OCI-LY7 (cell line): Measurements from ENCODE around the gene TTC34. TPM values are rescaled to one million over a fixed set of nuclear protein-coding genes. Genes with fewer than 3 reads are reported as not detected.
"Not testable (repeated sequence)": the region's sequence is repeated elsewhere in the genome, so short reads cannot be mapped to it uniquely, and the experiment has no call there.

Experiments used
- BruUV-seq: library from RNA; stranded (reverse); fragments of 400-500 nt; replicated peaks from 2 replicates; lab custom pipeline; 2021; lab: Mats Ljungman, UMichigan
- CTCF ChIA-PET: fragments of 300-600 bp; sonication (Branson Sonifier 250); formaldehyde crosslinking; loops from one replicate; lab custom pipeline; 2022; ENCODE audit warnings: antibody characterized with exemption; ENCODE audit not compliant: unreplicated experiment; lab: Charles Lee
- POLR2A ChIA-PET: fragments of 300-600 bp; sonication (Branson Sonifier 250); formaldehyde crosslinking; loops from one replicate; lab custom pipeline; 2022; ENCODE audit warnings: antibody characterized with exemption; lab: Charles Lee
- DNase-seq: peaks from one replicate; pipeline ENCODE4 v3.0.0-alpha.2; 2015; ENCODE audit warnings: low spot score
- H2AFZ ChIP-seq: fragments of 200-600 bp; sonication (generic), shearing (Covaris generic); 2 replicates; pipeline ENCODE4 v1.6.1; 2014; ENCODE audit warnings: mild to moderate bottlenecking, antibody characterized with exemption, low read length, moderate library complexity
- H3K27ac ChIP-seq: fragments of 200-600 bp; sonication (generic); 2 replicates; pipeline ENCODE4 v1.5.1; 2014; ENCODE audit warnings: mixed run types, low read depth, mild to moderate bottlenecking, moderate library complexity, low read length, inconsistent platforms; ENCODE audit not compliant: poor library complexity, severe bottlenecking
- H3K36me3 ChIP-seq: fragments of 200-600 bp; sonication (generic); 2 replicates; pipeline ENCODE4 v1.6.1; 2014; ENCODE audit warnings: mild to moderate bottlenecking, antibody characterized with exemption, low read length, moderate library complexity, mixed read lengths; ENCODE audit not compliant: insufficient read depth
- H3K4me1 ChIP-seq: fragments of 200-600 bp; sonication (generic); 2 replicates; pipeline ENCODE4 v1.5.1; 2014; ENCODE audit warnings: mild to moderate bottlenecking, low read length; ENCODE audit not compliant: insufficient read depth, poor library complexity, severe bottlenecking
- H3K4me2 ChIP-seq: fragments of 200-600 bp; sonication (generic); 2 replicates; pipeline ENCODE4 v1.6.1; 2014; ENCODE audit warnings: mild to moderate bottlenecking, low read length
- H3K4me3 ChIP-seq: fragments of 200-600 bp; sonication (generic); 2 replicates; pipeline ENCODE4 v1.5.1; 2014; ENCODE audit warnings: mild to moderate bottlenecking, low read depth, low read length; ENCODE audit not compliant: poor library complexity, severe bottlenecking
- H3K79me2 ChIP-seq: fragments of 200-600 bp; sonication (generic); 2 replicates; pipeline ENCODE4 v1.6.1; 2016; ENCODE audit warnings: low read depth, mild to moderate bottlenecking, low read length, moderate library complexity, mixed read lengths; ENCODE audit not compliant: insufficient read depth
- H3K9me2 ChIP-seq: fragments of 200-600 bp; sonication (generic); 2 replicates; pipeline ENCODE4 v1.6.1; 2016; ENCODE audit warnings: mild to moderate bottlenecking, low read length, mixed read lengths; ENCODE audit not compliant: insufficient read depth
- H3K9me3 ChIP-seq: fragments of 200-600 bp; sonication (generic); 2 replicates; pipeline ENCODE4 v1.6.1; 2014; ENCODE audit warnings: mild to moderate bottlenecking, mixed run types, low read length, mixed read lengths
- H4K20me1 ChIP-seq: fragments of 200-600 bp; sonication (generic); 2 replicates; pipeline ENCODE4 v1.6.1; 2014; ENCODE audit warnings: mild to moderate bottlenecking, antibody characterized with exemption, low read length, moderate library complexity, mixed read lengths; ENCODE audit not compliant: insufficient read depth
- CTCF ChIP-seq: fragments of 200-600 bp; sonication (generic); conservative IDR thresholded peaks from 2 replicates; pipeline ENCODE4 v1.5.1; 2014; ENCODE audit warnings: mild to moderate bottlenecking, antibody characterized with exemption, low read length, moderate library complexity, mixed read lengths
- EZH2phosphoT487 ChIP-seq: fragments of 200-600 bp; sonication (generic); IDR thresholded peaks from 2 replicates; pipeline ENCODE4 v1.6.1; 2018; ENCODE audit warnings: low read depth, borderline replicate concordance, mild to moderate bottlenecking, mixed run types, antibody characterized with exemption, low read length, moderate library complexity, mixed read lengths
- intact Hi-C: fragments of 100-400 bp; cut with micrococcal nuclease; formaldehyde crosslinking; loops from one replicate; pipeline ENCODE4 v1.10.0; 2022; ENCODE audit not compliant: unreplicated experiment
- total RNA-seq, 2 experiments: library from RNA; depleted of rRNA in 1 of 2; stranded (reverse); fragments of >200 nt in 1 of 2; shearing (Covaris generic) in 1 of 2; gene quantifications; 2 replicates each; pipeline ENCODE4 v1.2.3, GENCODE V29; 2014 to 2022

The TTC34 gene
- total RNA-seq, 2 experiments from 2014 or later, result 1.1 to 2.2 TPM

- no peaks in the 10 kb centered on the region for H4K20me1 ChIP-seq
- ChIA-PET CTCF (no interaction called here), POLR2A (no interaction called here)
- no peak overlapping the region for H2AFZ ChIP-seq
- intact Hi-C loops, result no loop called here
- no peak overlapping the region for H3K27ac ChIP-seq
- no peak overlapping the region for H3K4me2 ChIP-seq
- no peak for DNase-seq
- no peaks in the 10 kb centered on the region for H3K9me3 ChIP-seq
- H3K79me2 ChIP-seq, result no peaks in the 10 kb centered on the region
- H3K36me3 ChIP-seq, result no peaks in the 10 kb centered on the region
- no peaks in the 10 kb centered on the region for H3K4me1 ChIP-seq
- H3K9me2 ChIP-seq, result no peaks in the 10 kb centered on the region
- no peak overlapping the region for H3K4me3 ChIP-seq
- no TSS peak for BruUV-seq
- TF ChIP-seq EZH2phosphoT487, result no peak
- no peak for TF ChIP-seq CTCF
Measured at GRCh38 chr1:2800664-2801045, 838 bp downstream of the TTC34 start.

GRCh38 chr1:2799811-2800663, 1.5 kb downstream of the TTC34 start:
- intact Hi-C loops, result no loop called here

GRCh38 chr1:2798958-2799357, 2.5 kb downstream of the TTC34 start:
- intact Hi-C loops, DNase-seq, H3K9me2 ChIP-seq, H3K4me1 ChIP-seq, H2AFZ ChIP-seq, POLR2A ChIA-PET, H4K20me1 ChIP-seq, H3K27ac ChIP-seq, BruUV-seq, H3K79me2 ChIP-seq, H3K4me3 ChIP-seq, H3K36me3 ChIP-seq, H3K4me2 ChIP-seq, H3K9me3 ChIP-seq, CTCF ChIA-PET: not testable (repeated sequence)

More at GRCh38 chr1:2799811-2800663, 1.5 kb downstream of the TTC34 start:
- TF ChIP-seq CTCF (no peak), EZH2phosphoT487 (no peak)
- CTCF ChIA-PET, result no interaction called here
- no peaks in the 10 kb centered on the region for H3K4me1 ChIP-seq
- H3K4me2 ChIP-seq, result no peak overlapping the region
- no TSS peak for BruUV-seq
- DNase-seq, result no peak
- no peaks in the 10 kb centered on the region for H3K9me2 ChIP-seq
- no peaks in the 10 kb centered on the region for H3K79me2 ChIP-seq
- H3K4me3 ChIP-seq, result no peak overlapping the region
- no peak overlapping the region for H3K27ac ChIP-seq
- no peaks in the 10 kb centered on the region for H3K36me3 ChIP-seq
- no peak overlapping the region for H2AFZ ChIP-seq
- H3K9me3 ChIP-seq, result no peaks in the 10 kb centered on the region
- POLR2A ChIA-PET, result no interaction called here
- no peaks in the 10 kb centered on the region for H4K20me1 ChIP-seq
